Measurements from ENCODE around the gene TRAIP.
A peak's percentile ranks its signal among the peaks of the same experiment; 100 is the strongest.

The TRAIP gene

GRCh38 chr3:49899815-49900214 lies 43.5 kb upstream of the TRAIP start:
- Histone ChIP-seq H3K9me2 (replicated peaks; ENCODE audit: control insufficient read depth, low read length) (no peaks in the 10 kb centered on the region), H3K79me2 (ENCODE audit: control insufficient read depth, low read length) (peaks cover 9% of the 10 kb centered on the region), H3F3A (ENCODE audit: control insufficient read depth, insufficient read depth) (no peaks in the 10 kb centered on the region; the same call in 1 of the 2 replicates), H4K20me1 (ENCODE audit: control insufficient read depth, insufficient read depth, low read depth, low read length) (no peaks in the 10 kb centered on the region), H3K27me3 (ENCODE audit: control insufficient read depth, low read length) (no peaks in the 10 kb centered on the region), H3K4me1 (ENCODE audit: control insufficient read depth, low read length) (peaks cover 34% of the 10 kb centered on the region), H3K27ac (ENCODE audit: low read depth, low read length) (no peak overlapping the region), H3K4me2 (ENCODE audit: low read length) (0 out of 2 replicates have a peak overlapping the region, but pooled peaks have one; percentile 30), H3K9me3 (ENCODE audit: control insufficient read depth, insufficient read depth, low read length) (no peaks in the 10 kb centered on the region), H3K36me3 (ENCODE audit: control insufficient read depth, low read length) (no peaks in the 10 kb centered on the region), H3K4me3 (ENCODE audit: low read length) (no peak overlapping the region)
- TF ChIP-seq EZH2phosphoT487 (IDR thresholded peaks at IDR 0.05; ENCODE audit: borderline replicate concordance, low read length) = no peak
- TF ChIP-seq, protein P1, sequence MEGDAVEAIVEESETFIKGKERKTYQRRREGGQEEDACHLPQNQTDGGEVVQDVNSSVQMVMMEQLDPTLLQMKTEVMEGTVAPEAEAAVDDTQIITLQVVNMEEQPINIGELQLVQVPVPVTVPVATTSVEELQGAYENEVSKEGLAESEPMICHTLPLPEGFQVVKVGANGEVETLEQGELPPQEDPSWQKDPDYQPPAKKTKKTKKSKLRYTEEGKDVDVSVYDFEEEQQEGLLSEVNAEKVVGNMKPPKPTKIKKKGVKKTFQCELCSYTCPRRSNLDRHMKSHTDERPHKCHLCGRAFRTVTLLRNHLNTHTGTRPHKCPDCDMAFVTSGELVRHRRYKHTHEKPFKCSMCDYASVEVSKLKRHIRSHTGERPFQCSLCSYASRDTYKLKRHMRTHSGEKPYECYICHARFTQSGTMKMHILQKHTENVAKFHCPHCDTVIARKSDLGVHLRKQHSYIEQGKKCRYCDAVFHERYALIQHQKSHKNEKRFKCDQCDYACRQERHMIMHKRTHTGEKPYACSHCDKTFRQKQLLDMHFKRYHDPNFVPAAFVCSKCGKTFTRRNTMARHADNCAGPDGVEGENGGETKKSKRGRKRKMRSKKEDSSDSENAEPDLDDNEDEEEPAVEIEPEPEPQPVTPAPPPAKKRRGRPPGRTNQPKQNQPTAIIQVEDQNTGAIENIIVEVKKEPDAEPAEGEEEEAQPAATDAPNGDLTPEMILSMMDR (IDR thresholded peaks at IDR 0.05; ENCODE audit: low read depth, low read length, poor library complexity, severe bottlenecking) = peak; percentile 80

DNA sequence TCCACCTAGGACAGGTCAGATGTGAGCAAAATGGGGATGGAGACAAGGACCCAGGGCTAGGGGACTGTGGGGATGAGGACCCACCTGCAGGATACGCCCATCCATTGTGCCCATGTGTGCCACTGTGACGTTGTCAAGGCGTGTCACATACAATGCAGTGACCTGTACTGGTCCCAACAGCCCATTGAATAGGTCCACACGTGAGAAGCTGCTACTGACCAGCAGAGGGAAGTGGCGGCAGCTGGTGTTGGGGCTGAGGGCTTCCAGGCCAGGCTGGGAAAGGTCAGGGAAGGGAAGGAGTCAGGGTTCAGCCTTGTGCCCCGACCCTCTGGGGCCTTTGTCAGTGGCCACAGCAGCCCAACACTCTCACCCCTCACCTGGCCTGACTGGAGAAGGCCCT lies 42.6 kb upstream of the TRAIP start:
- no peaks in the 10 kb centered on the region for H3K9me2 ChIP-seq (replicated peaks; ENCODE audit: control insufficient read depth, low read length)
- no peak overlapping the region for H3K4me2 ChIP-seq (ENCODE audit: low read length)
- H3K4me1 ChIP-seq (ENCODE audit: control insufficient read depth, low read length) = peaks cover 25% of the 10 kb centered on the region
- H3K27me3 ChIP-seq (ENCODE audit: control insufficient read depth, low read length) = no peaks in the 10 kb centered on the region
- H4K20me1 ChIP-seq (ENCODE audit: control insufficient read depth, insufficient read depth, low read depth, low read length) = no peaks in the 10 kb centered on the region
- H3K9me3 ChIP-seq (ENCODE audit: control insufficient read depth, insufficient read depth, low read length) = no peaks in the 10 kb centered on the region
- no peak overlapping the region for H3K4me3 ChIP-seq (ENCODE audit: low read length)
- TF ChIP-seq, protein P1 (IDR thresholded peaks at IDR 0.05; ENCODE audit: low read depth, low read length, poor library complexity, severe bottlenecking) = no peak
- no peak for TF ChIP-seq EZH2phosphoT487 (IDR thresholded peaks at IDR 0.05; ENCODE audit: borderline replicate concordance, low read length)
- H3K27ac ChIP-seq (ENCODE audit: low read depth, low read length) = no peak overlapping the region
- H3K36me3 ChIP-seq (ENCODE audit: control insufficient read depth, low read length) = no peaks in the 10 kb centered on the region
- H3F3A ChIP-seq (ENCODE audit: control insufficient read depth, insufficient read depth) = no peaks in the 10 kb centered on the region; the same call in 1 of the 2 replicates
- peaks cover under 1% of the 10 kb centered on the region for H3K79me2 ChIP-seq (ENCODE audit: control insufficient read depth, low read length)

DNA sequence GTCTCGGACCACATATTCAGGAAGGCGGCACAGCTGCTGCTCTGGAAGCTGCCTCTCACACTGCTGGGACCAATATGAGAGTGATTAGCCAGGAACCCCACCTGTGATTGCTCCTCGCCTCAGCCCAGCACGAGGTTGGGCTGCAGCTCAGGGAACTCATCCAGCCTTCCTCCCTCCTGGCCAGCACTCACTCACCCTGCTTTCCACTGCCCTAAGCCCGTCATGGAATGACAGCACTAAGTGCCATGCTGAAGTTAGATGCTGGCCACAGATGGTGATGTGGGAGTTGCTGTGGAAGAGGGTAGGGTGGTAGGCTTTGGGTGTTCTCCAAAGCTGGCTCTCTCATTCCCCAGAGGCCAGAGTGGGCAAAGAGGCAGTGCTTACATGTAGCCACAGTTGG lies 40.0 kb upstream of the TRAIP start:
- Histone ChIP-seq H3K4me2 (ENCODE audit: low read length) (no peak overlapping the region), H3K4me3 (ENCODE audit: low read length) (no peak overlapping the region), H3K9me2 (replicated peaks; ENCODE audit: control insufficient read depth, low read length) (no peaks in the 10 kb centered on the region), H3K9me3 (ENCODE audit: control insufficient read depth, insufficient read depth, low read length) (no peaks in the 10 kb centered on the region), H3K79me2 (ENCODE audit: control insufficient read depth, low read length) (no peaks in the 10 kb centered on the region), H4K20me1 (ENCODE audit: control insufficient read depth, insufficient read depth, low read depth, low read length) (no peaks in the 10 kb centered on the region), H3K4me1 (ENCODE audit: control insufficient read depth, low read length) (peaks cover 15% of the 10 kb centered on the region), H3K27ac (ENCODE audit: low read depth, low read length) (no peak overlapping the region), H3K36me3 (ENCODE audit: control insufficient read depth, low read length) (no peaks in the 10 kb centered on the region), H3F3A (ENCODE audit: control insufficient read depth, insufficient read depth) (no peaks in the 10 kb centered on the region; the same call in 1 of the 2 replicates), H3K27me3 (ENCODE audit: control insufficient read depth, low read length) (no peaks in the 10 kb centered on the region)
- TF ChIP-seq, protein P1 (IDR thresholded peaks at IDR 0.05; ENCODE audit: low read depth, low read length, poor library complexity, severe bottlenecking) = no peak
- no peak for TF ChIP-seq EZH2phosphoT487 (IDR thresholded peaks at IDR 0.05; ENCODE audit: borderline replicate concordance, low read length)
